ENCODE results near the gene APOL1. TPM values are rescaled to one million over a fixed set of nuclear protein-coding genes. Genes with fewer than 3 reads are reported as not detected.

APOL1 gene
- total and polyA plus RNA-seq, 2 of the 4 experiments (the other 2 are of a cell fraction) = 0.36 to 0.77 TPM

DNA sequence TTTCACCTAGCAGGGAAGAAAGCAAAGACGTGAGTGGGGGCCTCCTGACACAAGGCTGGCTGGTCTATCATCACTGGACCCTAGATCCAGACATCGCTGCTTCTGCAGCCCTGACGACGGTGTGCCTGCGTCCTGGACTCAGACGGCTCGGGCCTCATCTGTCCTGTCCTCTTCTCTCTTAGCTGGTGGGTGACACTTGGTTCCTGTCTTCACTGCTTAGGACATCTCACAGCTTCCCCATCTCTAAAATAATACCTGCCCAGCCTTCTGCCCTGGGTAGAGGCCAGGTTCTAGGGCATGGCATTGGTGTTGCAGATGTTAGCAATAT is 41.3 kb downstream of the APOL1 start:
- Histone ChIP-seq H3K14ac (replicated peaks; ENCODE audit: low read depth, low read length) (no peak overlapping the region), H3K36me3 (ENCODE audit: control insufficient read depth, insufficient read depth, low read length) (peaks cover 85% of the 10 kb centered on the region), H2AK9ac (replicated peaks; ENCODE audit: low read depth, low read length, poor library complexity) (no peak overlapping the region), H4K5ac (ENCODE audit: low read depth, low read length) (no peak overlapping the region), H3K4me1 (ENCODE audit: control insufficient read depth, insufficient read depth, low read length) (no peaks in the 10 kb centered on the region), H2AK5ac (ENCODE audit: low read depth, low read length) (no peak overlapping the region), H2BK20ac (ENCODE audit: low read depth, low read length) (no peak overlapping the region), H3K9me1 (ENCODE audit: insufficient read depth, low read length) (no peaks in the 10 kb centered on the region), H2BK15ac (ENCODE audit: low read depth, low read length) (no peak overlapping the region), H3K79me1 (ENCODE audit: low read depth in 1 of 2, low read length in 2 of 2) (peaks cover 61 to 80% of the 10 kb centered on the region in 2 experiments; a peak in 3 of 4 replicates), H2BK5ac (ENCODE audit: low read depth, low read length, poor library complexity, severe bottlenecking) (no peak overlapping the region), H4K20me1 (ENCODE audit: insufficient read depth, low read length) (peaks cover 84% of the 10 kb centered on the region), H2BK120ac (ENCODE audit: low read depth, low read length) (no peak overlapping the region), H3K27ac (ENCODE audit: insufficient read depth, low read length) (no peak overlapping the region), H4K8ac (ENCODE audit: low read depth in 2 of 2, low read length in 2 of 2) (no peak overlapping the region), H3K18ac (ENCODE audit: low read depth, low read length) (no peak overlapping the region), H3K56ac (ENCODE audit: extremely low read depth, insufficient read depth, low read length) (no peak overlapping the region), H3K9ac (ENCODE audit: low read depth, low read length) (no peak overlapping the region), H2AFZ (replicated peaks; ENCODE audit: low read length, poor library complexity) (no peak overlapping the region), H3K23ac (ENCODE audit: low read depth, low read length) (no peak overlapping the region), H4K91ac (ENCODE audit: insufficient read depth, low read depth, low read length) (no peak overlapping the region), H3K27me3 (ENCODE audit: control insufficient read depth, insufficient read depth, low read length) (no peaks in the 10 kb centered on the region), H3K4me3 (ENCODE audit: insufficient read depth, low read depth, low read length) (no peak overlapping the region), H3K4ac (ENCODE audit: low read depth, low read length) (no peak overlapping the region), H3K9me3 (ENCODE audit: control insufficient read depth, insufficient read depth, low read length) (no peaks in the 10 kb centered on the region), H3K4me2 (ENCODE audit: low read depth, low read length) (no peak overlapping the region)
- ATAC-seq (ENCODE audit: low read depth) = no peak
- DNase-seq = no peak
- in situ Hi-C loops (cut with MboI; ENCODE audit: low sequenced_read_pairs) (no loop called here), dilution Hi-C loops (cut with HindIII; ENCODE audit: low sequenced_read_pairs, unreplicated experiment) (no loop called here), intact Hi-C loops (cut with micrococcal nuclease) (no loop called here)
- WGBS, 2 experiments (ENCODE audit: extremely low coverage in 2 of 2, insufficient read length in 1 of 2) = no CpG with 5 or more reads among the region's 7 CpGs
- ChIA-PET POLR2A (ENCODE audit: unreplicated experiment) (no interaction called here), CTCF (no interaction called here)
- no TSS peak for BruUV-seq (replicated peaks)
- no peak for TF ChIP-seq MAFK (IDR thresholded peaks at IDR 0.05; ENCODE audit: low read depth, low read length)
- no peak for TF ChIP-seq SMC3 (IDR thresholded peaks at IDR 0.05; ENCODE audit: low read depth, low read length)
- no peak for TF ChIP-seq CEBPB (IDR thresholded peaks at IDR 0.05; ENCODE audit: low read depth, low read length)
- no peak for TF ChIP-seq FOS (IDR thresholded peaks at IDR 0.05; ENCODE audit: low read depth, low read length)
- TF ChIP-seq RFX5 (IDR thresholded peaks at IDR 0.05; ENCODE audit: low read depth, low read length) = no peak

Measured in IMR-90 (cell line).